ENCODE data around the gene COL25A1. TPM values are rescaled to one million over a fixed set of nuclear protein-coding genes. Genes with fewer than 3 reads are reported as not detected.

COL25A1 gene
- total RNA-seq, 1 donor: 6.9 TPM

DNA sequence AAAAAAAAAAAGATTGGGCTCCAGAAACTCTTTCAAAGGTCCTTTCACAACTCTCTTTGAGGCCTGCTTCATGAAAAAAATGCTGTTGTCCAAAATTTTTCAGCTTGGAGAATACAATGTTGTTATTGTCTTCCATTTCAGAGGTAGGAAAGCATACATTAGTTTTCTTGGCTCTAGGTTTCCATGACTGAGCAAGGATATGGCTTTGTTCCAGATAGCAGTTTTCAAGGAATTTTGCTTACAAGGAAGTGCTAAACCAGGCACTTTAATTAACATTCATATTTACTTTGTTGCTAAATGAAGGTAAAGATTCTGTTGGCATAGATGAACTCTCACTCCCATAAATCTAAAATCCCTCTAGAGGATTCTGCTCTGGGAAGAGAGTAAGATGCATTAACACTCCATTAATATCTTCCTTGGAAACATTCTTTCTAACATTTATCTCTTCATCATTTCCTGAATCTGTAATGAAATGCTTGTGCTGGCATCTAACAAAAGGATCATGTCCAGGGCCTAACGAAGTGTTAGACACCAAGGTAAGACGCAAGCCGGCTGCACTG, 118.4 kb downstream of the COL25A1 start:
- no peak overlapping the region for H3K4me3 ChIP-seq (ENCODE audit: low read depth, low read length)
- DNase-seq (ENCODE audit: low read depth): no peak
- TF ChIP-seq, protein P1, sequence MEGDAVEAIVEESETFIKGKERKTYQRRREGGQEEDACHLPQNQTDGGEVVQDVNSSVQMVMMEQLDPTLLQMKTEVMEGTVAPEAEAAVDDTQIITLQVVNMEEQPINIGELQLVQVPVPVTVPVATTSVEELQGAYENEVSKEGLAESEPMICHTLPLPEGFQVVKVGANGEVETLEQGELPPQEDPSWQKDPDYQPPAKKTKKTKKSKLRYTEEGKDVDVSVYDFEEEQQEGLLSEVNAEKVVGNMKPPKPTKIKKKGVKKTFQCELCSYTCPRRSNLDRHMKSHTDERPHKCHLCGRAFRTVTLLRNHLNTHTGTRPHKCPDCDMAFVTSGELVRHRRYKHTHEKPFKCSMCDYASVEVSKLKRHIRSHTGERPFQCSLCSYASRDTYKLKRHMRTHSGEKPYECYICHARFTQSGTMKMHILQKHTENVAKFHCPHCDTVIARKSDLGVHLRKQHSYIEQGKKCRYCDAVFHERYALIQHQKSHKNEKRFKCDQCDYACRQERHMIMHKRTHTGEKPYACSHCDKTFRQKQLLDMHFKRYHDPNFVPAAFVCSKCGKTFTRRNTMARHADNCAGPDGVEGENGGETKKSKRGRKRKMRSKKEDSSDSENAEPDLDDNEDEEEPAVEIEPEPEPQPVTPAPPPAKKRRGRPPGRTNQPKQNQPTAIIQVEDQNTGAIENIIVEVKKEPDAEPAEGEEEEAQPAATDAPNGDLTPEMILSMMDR (IDR thresholded peaks at IDR 0.05; ENCODE audit: insufficient read depth, low read depth, low read length): no peak

DNA sequence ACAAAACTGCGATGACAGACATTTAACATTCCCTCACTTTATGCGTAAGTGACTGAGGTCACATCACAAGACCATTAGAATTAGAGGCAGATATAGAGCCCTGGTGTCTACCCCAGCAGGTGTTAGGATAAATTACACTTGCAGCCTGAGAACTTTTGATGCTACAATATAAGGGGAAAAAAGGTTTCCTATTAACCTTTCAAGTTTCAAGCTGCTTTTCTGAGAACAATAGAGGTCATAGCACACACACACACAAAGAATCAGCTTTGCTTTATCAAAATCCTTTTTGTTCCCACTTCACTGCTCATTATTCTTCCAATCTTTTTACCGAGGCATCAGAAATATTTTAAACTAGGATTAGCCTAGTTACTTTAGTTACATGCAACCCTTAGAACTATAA, 119.8 kb downstream of the COL25A1 start:
- H3K4me3 ChIP-seq (ENCODE audit: low read depth, low read length): no peak overlapping the region
- DNase-seq (ENCODE audit: low read depth): no peak
- TF ChIP-seq, protein P1 (IDR thresholded peaks at IDR 0.05; ENCODE audit: insufficient read depth, low read depth, low read length): no peak

DNA sequence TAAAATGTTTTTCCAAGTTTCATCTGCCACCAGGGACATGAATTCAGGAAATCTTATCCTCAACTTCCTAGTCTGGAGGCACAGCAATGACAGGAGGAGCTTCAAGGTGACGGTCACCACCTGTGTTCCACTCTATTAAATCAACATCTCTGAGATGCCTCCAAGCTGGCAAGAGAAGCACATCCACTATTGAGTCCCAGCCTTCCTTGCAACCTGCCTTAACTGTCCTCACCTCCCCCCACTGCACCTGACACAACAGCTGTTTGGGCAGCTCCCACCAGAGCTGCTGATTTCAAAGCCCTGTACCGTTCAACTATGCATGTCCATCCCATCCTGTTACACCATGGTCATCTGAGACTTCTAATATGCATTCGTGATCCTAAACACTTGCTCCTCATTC, 123.4 kb downstream of the COL25A1 start:
- TF ChIP-seq, protein P1 (IDR thresholded peaks at IDR 0.05; ENCODE audit: insufficient read depth, low read depth, low read length): no peak
- no peak overlapping the region for H3K4me3 ChIP-seq (ENCODE audit: low read depth, low read length)
- DNase-seq (ENCODE audit: low read depth): no peak

DNA sequence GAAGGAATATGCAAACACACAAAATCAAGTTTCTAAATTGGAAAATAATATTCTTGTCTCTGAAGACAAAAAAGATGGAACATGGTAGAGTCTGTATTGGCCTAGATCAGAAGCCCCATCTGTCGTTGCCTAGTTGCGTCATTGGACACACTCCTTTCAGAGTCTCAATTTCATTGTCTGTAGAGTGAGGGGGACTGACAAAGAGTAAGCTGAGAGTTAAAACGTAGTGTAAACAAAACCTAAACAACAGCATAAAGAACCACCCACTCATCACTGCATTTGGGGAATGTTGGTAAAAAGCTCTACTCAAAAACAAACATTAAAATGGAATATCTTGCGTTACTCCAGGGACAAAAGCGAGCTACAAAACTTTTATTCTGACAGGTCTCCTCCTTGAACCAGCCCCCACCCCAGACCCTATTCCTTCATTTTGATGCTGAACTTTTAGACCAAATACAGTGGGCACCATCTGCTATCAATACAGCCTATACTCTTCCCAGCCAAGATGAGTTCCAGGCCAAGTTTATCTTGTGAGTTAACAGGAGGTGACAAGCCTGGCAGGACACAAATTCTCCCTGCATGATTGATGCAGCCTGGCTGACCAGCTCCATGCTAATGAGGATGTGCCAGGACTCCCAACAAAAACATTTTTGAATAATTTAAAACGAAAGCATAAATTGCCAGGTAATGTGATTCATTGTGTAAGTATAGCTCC, 125.2 kb downstream of the COL25A1 start:
- no peak for DNase-seq (ENCODE audit: low read depth)
- TF ChIP-seq, protein P1 (IDR thresholded peaks at IDR 0.05; ENCODE audit: insufficient read depth, low read depth, low read length): no peak

DNA sequence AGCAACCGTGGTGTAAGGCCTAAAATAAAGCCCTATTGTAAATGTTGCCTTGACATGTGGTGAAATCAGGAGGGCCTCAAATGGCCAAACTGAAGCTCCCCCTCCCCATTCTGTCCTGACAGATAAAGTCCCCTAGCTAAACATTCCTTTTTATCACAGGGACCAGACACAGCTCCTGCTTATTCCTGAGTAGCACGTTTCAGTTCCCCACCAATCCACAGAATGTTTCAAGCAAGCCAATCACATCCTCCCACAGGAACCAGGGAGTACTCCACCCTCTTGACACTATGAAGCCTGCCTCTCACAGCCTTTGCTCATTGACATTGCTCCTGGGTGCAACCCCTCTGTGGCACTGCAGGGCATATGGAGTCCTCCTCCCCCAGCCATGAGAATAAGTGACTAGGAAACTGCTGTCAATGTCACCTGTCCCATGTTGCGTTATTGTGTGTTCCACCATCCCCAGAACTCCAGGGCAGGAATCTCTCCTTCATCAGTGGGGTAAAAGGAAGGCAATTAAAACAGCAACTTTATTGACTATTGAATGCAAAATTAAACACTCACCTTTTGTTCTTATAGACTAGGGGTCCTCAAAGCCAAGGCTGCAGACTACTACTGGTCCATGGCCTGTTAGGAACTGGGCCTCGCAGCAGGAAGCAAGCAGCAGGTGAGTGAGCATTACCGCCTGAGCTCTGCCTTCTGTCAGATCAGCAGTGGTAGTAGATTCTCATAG, 128.1 kb downstream of the COL25A1 start:
- H3K4me3 ChIP-seq (ENCODE audit: low read depth, low read length): no peak overlapping the region
- no peak for DNase-seq (ENCODE audit: low read depth)
- TF ChIP-seq, protein P1 (IDR thresholded peaks at IDR 0.05; ENCODE audit: insufficient read depth, low read depth, low read length): no peak

More for the DNA sequence above, 125.2 kb downstream of the COL25A1 start:
- no peak overlapping the region for H3K4me3 ChIP-seq (ENCODE audit: low read depth, low read length)

DNA sequence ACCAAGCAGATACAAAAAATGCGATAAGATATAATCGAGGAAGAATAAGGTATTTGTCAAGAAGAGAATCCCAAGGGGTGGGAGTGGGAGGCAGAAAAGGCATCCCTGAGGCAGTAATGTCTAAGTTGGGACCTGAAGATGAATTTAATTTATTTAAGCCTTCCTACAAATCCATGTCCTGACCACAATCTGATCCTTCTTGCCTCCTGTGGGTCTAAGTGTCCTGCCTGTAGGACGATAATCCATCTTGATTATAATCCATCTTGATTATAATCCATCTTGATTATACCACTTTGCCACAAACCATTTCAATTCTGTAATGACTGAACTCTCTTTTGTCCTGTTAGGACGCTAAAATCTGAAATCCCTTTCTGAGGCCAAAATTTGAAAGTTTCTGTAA, 130.2 kb downstream of the COL25A1 start:
- TF ChIP-seq, protein P1 (IDR thresholded peaks at IDR 0.05; ENCODE audit: insufficient read depth, low read depth, low read length): no peak
- no peak for DNase-seq (ENCODE audit: low read depth)
- no peak overlapping the region for H3K4me3 ChIP-seq (ENCODE audit: low read depth, low read length)
